Measurements from ENCODE around the gene PPP1R1A. TPM values are rescaled to one million over a fixed set of nuclear protein-coding genes. Genes with fewer than 3 reads are reported as not detected.

PPP1R1A gene
- total RNA-seq, 1 experiment from 2014 or later: not detected

DNA sequence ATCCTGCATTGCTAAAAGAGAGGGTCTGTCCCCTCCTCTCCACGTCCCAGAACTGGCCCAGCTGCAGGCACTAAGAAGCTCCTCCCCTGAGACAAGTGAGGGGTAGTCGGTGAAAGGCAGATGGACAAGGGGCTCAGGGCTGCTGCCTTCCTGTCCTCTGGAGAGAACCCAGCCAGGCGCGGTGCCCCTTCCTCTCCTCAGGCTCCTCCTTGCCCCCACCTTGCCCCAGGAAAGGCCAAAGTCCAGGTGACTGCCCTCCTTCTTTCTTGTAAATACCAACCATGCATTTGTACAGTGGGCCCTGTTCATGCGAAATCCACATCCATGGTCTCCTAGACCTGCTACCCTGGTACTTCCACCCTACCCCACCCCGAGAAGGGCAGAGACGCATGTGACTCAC lies 9.7 kb downstream of the PPP1R1A start:
- Histone ChIP-seq H3K79me2 (ENCODE audit: low read length) (no peaks in the 10 kb centered on the region), H3K27ac (ENCODE audit: low read length) (no peak overlapping the region), H3K36me3 (ENCODE audit: low read depth, low read length) (no peaks in the 10 kb centered on the region), H3K9me3 (ENCODE audit: low read length) (no peaks in the 10 kb centered on the region), H4K20me1 (ENCODE audit: low read length) (no peaks in the 10 kb centered on the region), H2AFZ (ENCODE audit: low read length) (no peak overlapping the region), H3K9me2 (replicated peaks; ENCODE audit: low read length) (no peaks in the 10 kb centered on the region), H3K9ac (ENCODE audit: low read length) (no peak overlapping the region), H3K4me2 (ENCODE audit: low read length) (no peak overlapping the region), H3F3A (ENCODE audit: low read length, unreplicated experiment) (no peaks in the 10 kb centered on the region), H3K4me3 (ENCODE audit: low read length) (no peak overlapping the region), H3K27me3 (ENCODE audit: low read length) (peaks cover 50% of the 10 kb centered on the region), H3K4me1 (ENCODE audit: insufficient read depth, low read length) (no peaks in the 10 kb centered on the region)
- ChIA-PET CTCF (no interaction called here), POLR2A (ENCODE audit: unreplicated experiment) (no interaction called here)
- TF ChIP-seq EZH2 (IDR thresholded peaks at IDR 0.05; ENCODE audit: low read length, unreplicated experiment) (no peak), EZH2phosphoT487 (IDR thresholded peaks at IDR 0.05; ENCODE audit: borderline replicate concordance, low read length) (no peak)
- TF ChIP-seq, protein P1, sequence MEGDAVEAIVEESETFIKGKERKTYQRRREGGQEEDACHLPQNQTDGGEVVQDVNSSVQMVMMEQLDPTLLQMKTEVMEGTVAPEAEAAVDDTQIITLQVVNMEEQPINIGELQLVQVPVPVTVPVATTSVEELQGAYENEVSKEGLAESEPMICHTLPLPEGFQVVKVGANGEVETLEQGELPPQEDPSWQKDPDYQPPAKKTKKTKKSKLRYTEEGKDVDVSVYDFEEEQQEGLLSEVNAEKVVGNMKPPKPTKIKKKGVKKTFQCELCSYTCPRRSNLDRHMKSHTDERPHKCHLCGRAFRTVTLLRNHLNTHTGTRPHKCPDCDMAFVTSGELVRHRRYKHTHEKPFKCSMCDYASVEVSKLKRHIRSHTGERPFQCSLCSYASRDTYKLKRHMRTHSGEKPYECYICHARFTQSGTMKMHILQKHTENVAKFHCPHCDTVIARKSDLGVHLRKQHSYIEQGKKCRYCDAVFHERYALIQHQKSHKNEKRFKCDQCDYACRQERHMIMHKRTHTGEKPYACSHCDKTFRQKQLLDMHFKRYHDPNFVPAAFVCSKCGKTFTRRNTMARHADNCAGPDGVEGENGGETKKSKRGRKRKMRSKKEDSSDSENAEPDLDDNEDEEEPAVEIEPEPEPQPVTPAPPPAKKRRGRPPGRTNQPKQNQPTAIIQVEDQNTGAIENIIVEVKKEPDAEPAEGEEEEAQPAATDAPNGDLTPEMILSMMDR (conservative IDR thresholded peaks at IDR 0.05; ENCODE audit: low read depth, low read length): no peak
- DNase-seq: no peak
- BruUV-seq (replicated peaks): no TSS peak
- intact Hi-C loops (cut with micrococcal nuclease): loop anchor here (2.0 kb wide), 1 partner anchor 44 kb away; no protein-coding TSS in a partner anchor
- no peak for ATAC-seq

DNA sequence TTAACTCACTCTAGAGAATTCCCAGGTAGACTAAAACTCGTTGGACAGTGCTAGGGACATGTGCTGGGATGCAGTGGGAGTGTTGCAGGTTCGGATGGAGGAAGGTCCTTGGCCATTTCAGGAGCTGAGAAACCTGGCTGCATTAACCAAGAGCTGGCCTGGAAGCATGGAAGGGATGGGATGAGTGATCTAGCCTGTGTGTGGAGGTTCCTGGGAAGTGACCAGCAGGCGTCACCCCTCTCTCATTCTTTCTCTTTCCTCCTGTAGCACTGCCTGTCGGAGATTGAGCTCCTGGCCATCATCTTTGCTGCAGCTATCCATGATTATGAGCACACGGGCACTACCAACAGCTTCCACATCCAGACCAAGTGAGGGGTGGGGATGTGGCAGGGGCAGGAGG lies 15.6 kb downstream of the PPP1R1A start:
- Histone ChIP-seq H2AFZ (ENCODE audit: low read length) (no peak overlapping the region), H3K79me2 (ENCODE audit: low read length) (no peaks in the 10 kb centered on the region), H3K4me2 (ENCODE audit: low read length) (no peak overlapping the region), H4K20me1 (ENCODE audit: low read length) (no peaks in the 10 kb centered on the region), H3K9me3 (ENCODE audit: low read length) (no peaks in the 10 kb centered on the region), H3K36me3 (ENCODE audit: low read depth, low read length) (no peaks in the 10 kb centered on the region), H3K9me2 (replicated peaks; ENCODE audit: low read length) (no peaks in the 10 kb centered on the region), H3K9ac (ENCODE audit: low read length) (no peak overlapping the region), H3K4me1 (ENCODE audit: insufficient read depth, low read length) (no peaks in the 10 kb centered on the region), H3K27ac (ENCODE audit: low read length) (no peak overlapping the region), H3F3A (ENCODE audit: low read length, unreplicated experiment) (no peaks in the 10 kb centered on the region), H3K4me3 (ENCODE audit: low read length) (no peak overlapping the region), H3K27me3 (ENCODE audit: low read length) (peaks cover 65% of the 10 kb centered on the region)
- no peak for ATAC-seq
- intact Hi-C loops (cut with micrococcal nuclease): no loop called here
- POLR2A ChIA-PET (ENCODE audit: unreplicated experiment): no interaction called here
- DNase-seq: no peak
- TF ChIP-seq EZH2 (IDR thresholded peaks at IDR 0.05; ENCODE audit: low read length, unreplicated experiment) (no peak), EZH2phosphoT487 (IDR thresholded peaks at IDR 0.05; ENCODE audit: borderline replicate concordance, low read length) (no peak)
- TF ChIP-seq, protein P1 (conservative IDR thresholded peaks at IDR 0.05; ENCODE audit: low read depth, low read length): no peak; the same call in 1 of the 2 replicates
- CTCF ChIA-PET: no interaction called here
- BruUV-seq (replicated peaks): no TSS peak

DNA sequence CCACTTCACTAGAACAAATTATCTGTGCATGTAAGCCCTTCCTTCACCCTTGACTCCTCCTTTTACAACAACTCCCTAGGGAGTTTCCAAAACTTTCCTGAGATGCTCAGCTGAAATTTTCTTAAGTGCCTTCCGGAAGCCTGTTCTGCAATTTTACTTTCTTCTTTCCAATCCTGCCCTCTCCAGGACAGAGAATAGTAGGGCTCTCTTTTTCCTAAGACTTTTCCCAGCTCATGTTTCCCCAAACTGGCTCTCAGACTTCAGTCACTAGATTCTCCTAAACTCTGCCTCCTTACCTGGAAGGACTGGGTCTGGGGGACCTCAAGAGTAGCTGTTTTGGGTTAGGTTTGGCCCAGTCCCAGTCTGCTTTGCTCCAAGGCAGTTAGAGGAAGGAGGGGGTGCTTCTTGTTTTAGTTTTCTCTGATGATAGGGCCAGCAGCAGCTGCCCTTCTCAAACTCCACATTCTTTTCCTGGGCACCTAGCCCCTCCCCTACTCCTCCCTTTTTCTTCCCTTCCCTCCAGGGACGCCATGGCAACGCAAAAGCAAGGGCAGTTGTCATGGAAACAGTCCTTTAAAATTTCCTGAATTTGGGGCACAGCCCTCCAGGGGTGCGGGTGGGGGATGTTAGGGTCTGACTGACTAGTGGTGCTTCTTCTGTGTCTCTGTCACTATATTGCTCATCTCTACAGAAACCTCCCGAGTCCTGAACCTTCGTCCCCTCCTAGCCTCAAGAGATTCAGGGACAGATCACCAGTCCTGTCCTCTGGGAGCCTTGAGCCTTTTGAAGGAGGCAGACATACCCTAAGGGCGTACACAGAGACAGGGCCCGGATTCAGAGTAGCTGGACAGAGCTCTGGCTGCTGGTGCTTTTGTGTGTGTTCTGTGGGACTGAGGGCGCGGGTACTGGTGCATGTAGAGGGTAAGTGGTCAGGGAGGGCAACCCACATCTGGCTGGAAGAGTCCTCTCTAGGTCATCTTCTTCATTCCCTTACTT lies 17.0 kb downstream of the PPP1R1A start:
- Histone ChIP-seq H3K9me2 (replicated peaks; ENCODE audit: low read length) (no peaks in the 10 kb centered on the region), H2AFZ (ENCODE audit: low read length) (no peak overlapping the region), H3F3A (ENCODE audit: low read length, unreplicated experiment) (no peaks in the 10 kb centered on the region), H3K27me3 (ENCODE audit: low read length) (peaks cover 56% of the 10 kb centered on the region), H3K79me2 (ENCODE audit: low read length) (no peaks in the 10 kb centered on the region), H3K36me3 (ENCODE audit: low read depth, low read length) (no peaks in the 10 kb centered on the region), H3K27ac (ENCODE audit: low read length) (no peak overlapping the region), H3K4me2 (ENCODE audit: low read length) (no peak overlapping the region), H4K20me1 (ENCODE audit: low read length) (no peaks in the 10 kb centered on the region), H3K4me3 (ENCODE audit: low read length) (no peak overlapping the region), H3K9ac (ENCODE audit: low read length) (no peak overlapping the region), H3K9me3 (ENCODE audit: low read length) (no peaks in the 10 kb centered on the region), H3K4me1 (ENCODE audit: insufficient read depth, low read length) (no peaks in the 10 kb centered on the region)
- no TSS peak for BruUV-seq (replicated peaks)
- intact Hi-C loops (cut with micrococcal nuclease): no loop called here
- ATAC-seq: no peak
- TF ChIP-seq EZH2 (IDR thresholded peaks at IDR 0.05; ENCODE audit: low read length, unreplicated experiment): no peak
- TF ChIP-seq, protein P1 (conservative IDR thresholded peaks at IDR 0.05; ENCODE audit: low read depth, low read length): no peak
- TF ChIP-seq EZH2phosphoT487 (IDR thresholded peaks at IDR 0.05; ENCODE audit: borderline replicate concordance, low read length): no peak
- POLR2A ChIA-PET (ENCODE audit: unreplicated experiment): no interaction called here
- CTCF ChIA-PET: no interaction called here
- DNase-seq: no peak
